Inferior parietal cortex (tissue), 1 donor: ENCODE results near the gene FAM237A.

Source experiments
- DNase-seq: peaks from one replicate; pipeline ENCODE4 v3.0.0-alpha.2; 2016; ENCODE audit errors: extremely low spot score

Gene FAM237A

DNA sequence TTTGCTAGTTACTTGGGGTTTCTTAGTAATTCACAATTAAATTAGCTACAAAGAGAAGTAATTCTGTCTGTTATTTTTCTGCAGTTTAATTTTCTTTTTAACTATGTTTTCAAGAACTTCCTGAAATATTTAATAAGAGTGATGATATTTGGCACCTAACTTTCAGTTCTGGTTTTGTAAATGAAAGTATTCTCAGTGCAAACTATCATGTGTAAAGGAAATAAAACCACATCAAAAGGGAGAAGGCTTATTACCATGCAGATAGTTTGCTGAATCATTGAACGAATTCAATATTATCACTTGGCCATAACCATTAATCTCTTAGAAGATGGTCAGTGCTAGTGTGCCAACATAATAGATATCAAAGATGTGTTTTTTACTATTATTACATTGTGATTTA is 46.7 kb downstream of the FAM237A start:
- DNase-seq = no peak

- no peak for DNase-seq
Observed at GRCh38 chr2:206692971-206693370, 50.7 kb downstream of the FAM237A start.

DNA sequence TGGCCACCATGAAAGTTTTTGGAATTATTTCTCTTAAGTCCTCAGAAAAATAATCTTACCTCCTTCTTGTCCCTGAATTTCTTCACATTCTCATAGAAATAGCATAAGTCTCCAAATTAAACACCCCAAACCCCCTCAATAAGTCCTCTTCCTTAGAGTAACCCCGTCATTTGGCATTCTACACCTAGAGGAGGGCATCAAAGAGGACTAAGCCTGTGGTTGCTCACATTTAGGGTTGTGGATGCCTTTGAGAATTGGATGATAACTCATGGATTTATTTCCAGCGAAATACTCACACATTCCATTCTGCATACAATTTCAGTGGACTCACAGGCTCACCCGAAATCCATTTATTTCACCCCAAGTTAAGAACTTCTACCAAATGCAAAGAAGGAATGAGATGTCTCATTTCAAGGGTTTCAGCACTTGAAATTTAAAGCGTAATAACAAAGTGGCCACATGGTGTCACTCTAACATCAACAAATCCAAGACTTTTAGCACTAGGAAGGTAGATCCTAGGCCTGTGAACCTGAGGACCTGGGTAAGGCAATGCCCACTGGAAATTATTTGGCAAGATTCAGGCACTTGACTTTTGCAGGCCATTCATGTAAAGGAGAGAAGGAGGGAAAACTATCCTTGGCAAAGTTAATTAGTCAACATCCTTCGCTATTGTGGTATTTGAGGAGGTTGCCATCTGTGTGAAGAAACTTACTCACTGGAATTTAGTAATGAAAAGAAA is 51.3 kb downstream of the FAM237A start:
- peak; percentile 87 for DNase-seq

GRCh38 chr2:206696910-206697309 is 54.6 kb downstream of the FAM237A start:
- DNase-seq = no peak

DNA sequence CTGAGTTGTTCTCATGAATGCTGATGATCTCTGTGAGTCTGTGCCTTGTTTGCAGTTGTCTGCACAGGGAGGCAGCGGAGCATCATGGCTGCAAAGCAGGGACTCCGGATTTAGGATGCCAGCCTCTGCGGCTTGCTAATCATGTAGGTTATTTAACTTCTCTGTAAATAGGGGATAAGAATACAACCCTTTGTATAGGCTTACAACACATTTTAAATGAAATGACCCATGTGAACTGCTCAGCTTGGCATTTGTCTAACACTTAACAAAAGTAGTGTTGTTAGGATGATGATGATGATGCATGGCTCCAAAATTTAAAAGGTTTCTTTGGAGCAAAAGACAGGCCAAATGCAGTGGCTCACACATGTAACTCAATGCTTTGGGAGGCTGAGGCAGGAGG is 56.5 kb downstream of the FAM237A start:
- no peak for DNase-seq
